ENCODE results near the gene RNU5D-1. TPM values are rescaled to one million over a fixed set of nuclear protein-coding genes. Genes with fewer than 3 reads are reported as not detected.
"Not testable (repeated sequence)": the region's sequence is repeated elsewhere in the genome, so short reads cannot be mapped to it uniquely, and the experiment has no call there.

RNU5D-1 gene
- total and polyA plus RNA-seq, 2 of the 13 experiments (the other 11 are each of a cell fraction or from before 2014, with no cell fraction given): 165 TPM; not detected in 1

DNA sequence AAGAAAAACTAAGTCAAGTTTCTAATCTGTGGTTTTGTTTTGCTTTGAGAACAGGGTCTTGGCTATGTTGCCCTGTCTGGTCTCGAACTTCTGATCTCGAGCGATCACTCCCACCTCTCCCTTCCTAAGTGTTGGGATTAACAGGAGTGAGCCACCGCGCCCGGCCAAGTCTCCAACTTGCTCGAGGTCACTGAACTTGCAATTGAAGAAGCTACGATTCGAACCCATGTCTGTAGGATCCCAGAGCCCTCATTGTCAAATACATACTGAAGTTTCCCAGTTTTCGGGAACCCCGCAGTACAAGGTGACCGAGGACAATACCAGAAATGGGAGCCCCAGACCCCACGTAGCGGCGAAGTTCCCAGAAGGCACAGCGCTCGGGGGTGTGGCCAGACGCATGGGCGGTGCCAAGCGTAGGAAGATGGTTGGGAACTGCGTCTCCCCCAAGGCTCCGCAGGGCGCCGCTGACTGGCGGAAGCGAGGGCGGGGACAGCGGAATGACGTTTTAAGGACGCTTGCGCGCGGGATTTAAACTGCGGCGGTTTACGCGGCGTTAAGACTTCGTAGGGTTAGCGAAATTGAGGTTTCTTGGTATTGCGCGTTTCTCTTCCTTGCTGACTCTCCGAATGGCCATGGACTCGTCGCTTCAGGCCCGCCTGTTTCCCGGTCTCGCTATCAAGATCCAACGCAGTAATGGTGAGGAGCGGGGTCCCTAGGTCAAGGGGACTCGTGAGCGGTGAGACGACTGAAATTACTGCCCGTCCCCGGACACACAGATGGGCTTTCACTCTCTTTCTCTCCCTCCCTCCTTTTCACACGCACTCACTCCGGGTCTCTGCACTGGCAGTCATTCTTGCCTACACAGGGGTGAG is 8.6 kb upstream of the RNU5D-1 start, which contains the start of gene KIF2C (continued):
- TF ChIP-seq ZNF510 (CRISPR knock-in tag; IDR thresholded peaks at IDR 0.05; ENCODE audit: low read depth): 0 out of 2 replicates have a peak, but pooled peaks have one; percentile 31
- no peak for TF ChIP-seq POLR2AphosphoS2 (IDR thresholded peaks at IDR 0.05; ENCODE audit: low read depth, low read length)
- no peak; the same call in 1 of the 2 replicates for TF ChIP-seq SRY (CRISPR knock-in tag; IDR thresholded peaks at IDR 0.05)
- TF ChIP-seq MIER3 (CRISPR knock-in tag; IDR thresholded peaks at IDR 0.05; ENCODE audit: borderline replicate concordance): peak; percentile 46; the same call in 1 of the 2 replicates
- TF ChIP-seq TCF7L2 (IDR thresholded peaks at IDR 0.05; ENCODE audit: low read depth, low read length): no peak
- peak; percentile 73; the same call in 1 of the 2 replicates for TF ChIP-seq ZNF614 (CRISPR knock-in tag; IDR thresholded peaks at IDR 0.05; ENCODE audit: borderline replicate concordance)
- TF ChIP-seq ZNF317 (CRISPR knock-in tag; IDR thresholded peaks at IDR 0.05): 0 out of 2 replicates have a peak, but pooled peaks have one; percentile 25

GRCh38 chr1:44738953-44739306 is 8.0 kb upstream of the RNU5D-1 start:
- peaks cover 56% of the 10 kb centered on the region for H3K4me1 ChIP-seq (ENCODE audit: insufficient read depth, low read length)
- H3K9me3 ChIP-seq (ENCODE audit: low read length); FAIRE-seq; H3K27me3 ChIP-seq (ENCODE audit: control insufficient read depth in 1 of 2, insufficient read depth in 2 of 2, low read length in 2 of 2); in situ Hi-C loops (cut with HindIII; ENCODE audit: extremely low pct_ligation_motif_present, low pct_unique_long_range_greater_than_20kb); DNase-seq (ENCODE audit: low spot score); intact Hi-C loops (cut with micrococcal nuclease; ENCODE audit: unreplicated experiment); H3K36me3 ChIP-seq (replicated peaks in 1 of 2; ENCODE audit: control insufficient read depth in 1 of 2, insufficient read depth in 2 of 2, low read length in 2 of 2); CTCF ChIA-PET (ENCODE audit: low intra/inter-chr PET ratio, low total read pairs); ATAC-seq; H4K20me1 ChIP-seq (ENCODE audit: insufficient read depth, low read length); H2AFZ ChIP-seq (ENCODE audit: low read length): not testable (repeated sequence)
- H3K79me2 ChIP-seq (ENCODE audit: insufficient read depth, low read length): peaks cover 32% of the 10 kb centered on the region
- WGBS (ENCODE audit: low lambda C conversion rate): 21% methylated on average over 1 of the region's 1 CpG
- H3K4me2 ChIP-seq (ENCODE audit: low read depth, low read length): peak overlapping the region; percentile 73
- H3K4me3 ChIP-seq (replicated peaks in 1 of 3; ENCODE audit: insufficient read depth in 1 of 3, low read depth in 2 of 3, low read length in 3 of 3): peak overlapping the region; percentile 66 to 93 (median 76); a peak in 5 of 6 replicates
- TSS peak; percentile 100 for BruUV-seq (replicated peaks)
- peak; percentile 88; the same call in 1 of the 2 replicates for TF ChIP-seq ZNF652 (CRISPR knock-in tag; IDR thresholded peaks at IDR 0.05; ENCODE audit: borderline replicate concordance, low read depth)
- peak overlapping the region; percentile 90 for H3K9ac ChIP-seq (ENCODE audit: insufficient read depth, low read depth, low read length)
- POLR2A ChIA-PET: interaction anchor here (0.7 to 2.9 kb wide), 2 partner anchors 8 to 36 kb away, joined by 3 to 10 read pairs; partner anchors contain the start of genes RNU5D-1 and RPS8
- H3K27ac ChIP-seq (ENCODE audit: extremely low read length, insufficient read depth, low read length): peak overlapping the region; percentile 70

All from HepG2 (cell line).